Measurements from ENCODE around the gene CBX3.
A peak's percentile ranks its signal among the peaks of the same experiment; 100 is the strongest.
"Not testable (repeated sequence)": the region's sequence is repeated elsewhere in the genome, so short reads cannot be mapped to it uniquely, and the experiment has no call there.

CBX3 gene

GRCh38 chr7:26193432-26194207 lies 7.9 kb upstream of the CBX3 start:
- DNase-seq (ENCODE audit: insufficient read length, low spot score): no peak
- no peak for FAIRE-seq

DNA sequence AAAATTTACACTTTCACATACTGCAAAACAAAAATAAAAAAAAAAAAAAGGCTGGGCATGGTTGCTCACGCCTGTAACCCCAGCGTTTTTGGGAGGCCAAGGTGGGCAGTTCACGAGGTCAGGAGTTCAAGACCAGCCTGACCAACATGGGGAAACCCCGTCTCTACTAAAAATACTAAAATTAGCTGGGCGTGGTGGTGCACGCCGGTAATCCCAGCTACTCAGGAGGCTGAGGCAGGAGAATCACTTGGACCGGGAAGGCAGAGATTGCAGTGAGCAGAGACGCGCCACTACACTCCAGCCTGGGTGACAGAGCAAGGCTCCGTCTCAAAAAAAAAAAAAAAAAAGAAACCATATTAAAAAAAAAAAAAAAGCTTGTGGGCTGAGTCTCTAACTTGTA lies 6.8 kb upstream of the CBX3 start:
- DNase-seq (ENCODE audit: insufficient read length, low spot score); FAIRE-seq: not testable (repeated sequence)

More at GRCh38 chr7:26193432-26194207, 7.9 kb upstream of the CBX3 start:
- TF ChIP-seq POLR2A (IDR thresholded peaks at IDR 0.05; ENCODE audit: low read depth, low read length): no peak; the same call in 1 of the 2 replicates
- peak; percentile 58 for TF ChIP-seq SPI1 (IDR thresholded peaks at IDR 0.05; ENCODE audit: low read depth, low read length)

GRCh38 chr7:26195182-26195581 lies 6.4 kb upstream of the CBX3 start:
- DNase-seq (ENCODE audit: insufficient read length, low spot score) (no peak), FAIRE-seq (peak; percentile 9)
- TF ChIP-seq POU2F2 (IDR thresholded peaks at IDR 0.05; ENCODE audit: low read depth, low read length): no peak
- TF ChIP-seq PAX5 (IDR thresholded peaks at IDR 0.05; ENCODE audit: insufficient read depth, low read length, severe bottlenecking): no peak
- TF ChIP-seq TAF1 (IDR thresholded peaks at IDR 0.05; ENCODE audit: low read depth, low read length): no peak
- no peak for TF ChIP-seq POLR2AphosphoS5 (IDR thresholded peaks at IDR 0.05; ENCODE audit: low read depth, low read length)
- TF ChIP-seq SPI1 (IDR thresholded peaks at IDR 0.05; ENCODE audit: low read depth, low read length): no peak
- TF ChIP-seq POLR2A (IDR thresholded peaks at IDR 0.05; ENCODE audit: low read depth, low read length): no peak

GRCh38 chr7:26195867-26196657 lies 5.5 kb upstream of the CBX3 start:
- DNase-seq (ENCODE audit: insufficient read length, low spot score) (no peak), FAIRE-seq (no peak)
- no peak; the same call in none of the 2 replicates for TF ChIP-seq POLR2A (IDR thresholded peaks at IDR 0.05; ENCODE audit: low read depth, low read length)
- no peak for TF ChIP-seq SPI1 (IDR thresholded peaks at IDR 0.05; ENCODE audit: low read depth, low read length)
- TF ChIP-seq PAX5 (IDR thresholded peaks at IDR 0.05; ENCODE audit: insufficient read depth, low read length, severe bottlenecking): no peak
- no peak; the same call in 1 of the 2 replicates for TF ChIP-seq POLR2AphosphoS5 (IDR thresholded peaks at IDR 0.05; ENCODE audit: low read depth, low read length)
- TF ChIP-seq TAF1 (IDR thresholded peaks at IDR 0.05; ENCODE audit: low read depth, low read length): no peak
- no peak for TF ChIP-seq POU2F2 (IDR thresholded peaks at IDR 0.05; ENCODE audit: low read depth, low read length)

GRCh38 chr7:26197153-26198115 lies 4.1 kb upstream of the CBX3 start:
- no peak for DNase-seq (ENCODE audit: insufficient read length, low spot score)
- TF ChIP-seq PAX5 (IDR thresholded peaks at IDR 0.05; ENCODE audit: insufficient read depth, low read length, severe bottlenecking) (no peak), POU2F2 (IDR thresholded peaks at IDR 0.05; ENCODE audit: low read depth, low read length) (no peak), POLR2A (IDR thresholded peaks at IDR 0.05; ENCODE audit: low read depth, low read length) (no peak; the same call in 1 of the 2 replicates), SPI1 (IDR thresholded peaks at IDR 0.05; ENCODE audit: low read depth, low read length) (peak; percentile 69)
- no peak for FAIRE-seq

DNA sequence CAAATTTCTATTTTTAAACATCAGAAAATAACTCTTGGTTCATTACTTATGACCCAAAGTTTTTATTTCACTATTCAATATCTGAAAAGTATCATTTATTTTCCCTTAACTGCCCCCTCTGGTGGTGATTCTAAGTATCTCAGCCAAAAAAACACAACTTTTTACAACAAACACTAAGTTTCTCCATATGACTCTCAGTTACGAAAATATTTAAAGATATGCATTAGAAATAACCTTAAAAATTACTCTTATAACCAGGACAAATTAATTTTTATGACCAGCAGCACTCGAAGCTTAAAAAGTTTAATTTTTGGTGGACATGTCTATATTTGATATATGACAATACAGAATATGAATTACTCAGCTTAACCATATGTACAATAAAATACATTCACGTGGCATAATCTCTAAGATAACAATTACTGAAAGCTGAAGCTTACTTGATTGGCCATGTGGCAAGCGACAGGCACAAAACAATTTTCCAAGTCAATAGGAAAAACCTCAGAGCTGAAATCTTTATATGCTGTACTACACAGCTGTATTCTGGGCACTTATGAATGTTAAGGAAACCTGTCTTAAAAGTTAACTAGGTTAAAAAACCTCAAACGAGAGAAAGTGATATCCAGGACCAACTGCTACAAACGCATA lies 3.3 kb upstream of the CBX3 start:
- no peak for FAIRE-seq
- no peak for DNase-seq (ENCODE audit: insufficient read length, low spot score)
- no peak for TF ChIP-seq TAF1 (IDR thresholded peaks at IDR 0.05; ENCODE audit: low read depth, low read length)
- TF ChIP-seq SPI1 (IDR thresholded peaks at IDR 0.05; ENCODE audit: low read depth, low read length): no peak
- no peak for TF ChIP-seq POLR2A (IDR thresholded peaks at IDR 0.05; ENCODE audit: low read depth, low read length)
- TF ChIP-seq POU2F2 (IDR thresholded peaks at IDR 0.05; ENCODE audit: low read depth, low read length): no peak
- TF ChIP-seq POLR2AphosphoS5 (IDR thresholded peaks at IDR 0.05; ENCODE audit: low read depth, low read length): no peak
- no peak for TF ChIP-seq PAX5 (IDR thresholded peaks at IDR 0.05; ENCODE audit: insufficient read depth, low read length, severe bottlenecking)

DNA sequence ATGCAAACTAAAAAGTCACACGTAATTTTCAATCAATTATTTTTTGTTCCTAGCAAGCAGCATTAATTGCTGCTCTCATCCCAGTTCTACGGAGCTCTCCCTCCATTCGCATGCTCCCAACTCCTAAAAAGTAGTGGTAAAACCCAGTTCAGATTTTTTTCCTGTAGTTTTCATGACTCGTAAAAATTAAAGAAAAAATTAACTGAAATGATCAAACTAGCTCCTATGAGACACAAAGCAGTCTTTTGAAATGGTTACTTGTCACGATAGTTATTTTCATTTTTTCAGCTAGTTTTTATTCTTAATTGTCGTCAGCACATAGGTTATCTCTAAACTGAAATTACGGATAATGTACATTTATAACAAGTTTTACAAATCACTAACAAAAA lies 2.8 kb upstream of the CBX3 start:
- no peak for TF ChIP-seq SPI1 (IDR thresholded peaks at IDR 0.05; ENCODE audit: low read depth, low read length)
- FAIRE-seq (no peak), DNase-seq (ENCODE audit: insufficient read length, low spot score) (no peak)

DNA sequence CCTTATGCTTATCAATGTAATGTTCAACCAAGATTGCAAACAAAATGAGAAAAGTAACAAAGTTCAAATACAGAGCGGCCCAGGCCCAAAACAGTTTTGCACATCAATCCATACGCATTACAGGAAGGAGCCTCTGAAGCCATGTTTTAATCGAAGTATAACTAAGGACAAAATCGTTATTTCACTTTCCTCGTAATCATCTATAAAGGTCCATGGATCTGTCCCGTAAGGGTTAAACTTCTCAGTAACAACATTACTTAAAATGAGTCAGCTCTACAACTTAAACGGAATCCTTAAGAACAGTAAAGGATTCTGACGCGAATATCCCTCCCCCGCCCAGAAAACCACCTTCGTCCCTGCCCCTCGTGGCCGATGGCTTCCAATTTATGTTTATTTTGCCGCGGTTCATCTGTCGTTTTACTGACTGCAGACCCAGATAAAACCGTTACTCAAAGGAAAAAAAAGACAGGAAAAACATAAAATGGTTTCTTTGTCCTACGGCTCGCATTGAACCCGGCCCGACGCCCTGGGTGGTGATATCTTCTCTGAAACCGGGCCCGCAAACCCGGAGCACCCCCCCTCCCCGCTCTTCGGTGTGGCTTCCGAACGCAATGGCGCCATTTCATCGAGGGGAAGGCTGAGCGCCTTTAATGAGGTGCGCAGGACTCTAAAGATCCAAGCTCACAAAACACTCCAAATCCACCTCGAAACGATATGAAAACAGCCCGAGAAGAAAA lies 2.1 kb upstream of the CBX3 start:
- no peak for TF ChIP-seq PAX5 (IDR thresholded peaks at IDR 0.05; ENCODE audit: insufficient read depth, low read length, severe bottlenecking)
- 0 out of 2 replicates have a peak, but pooled peaks have one; percentile 23 for TF ChIP-seq TAF1 (IDR thresholded peaks at IDR 0.05; ENCODE audit: low read depth, low read length)
- TF ChIP-seq POLR2AphosphoS5 (IDR thresholded peaks at IDR 0.05; ENCODE audit: low read depth, low read length): 0 out of 2 replicates have a peak, but pooled peaks have one; percentile 11
- FAIRE-seq (no peak), DNase-seq (ENCODE audit: insufficient read length, low spot score) (no peak)

DNA sequence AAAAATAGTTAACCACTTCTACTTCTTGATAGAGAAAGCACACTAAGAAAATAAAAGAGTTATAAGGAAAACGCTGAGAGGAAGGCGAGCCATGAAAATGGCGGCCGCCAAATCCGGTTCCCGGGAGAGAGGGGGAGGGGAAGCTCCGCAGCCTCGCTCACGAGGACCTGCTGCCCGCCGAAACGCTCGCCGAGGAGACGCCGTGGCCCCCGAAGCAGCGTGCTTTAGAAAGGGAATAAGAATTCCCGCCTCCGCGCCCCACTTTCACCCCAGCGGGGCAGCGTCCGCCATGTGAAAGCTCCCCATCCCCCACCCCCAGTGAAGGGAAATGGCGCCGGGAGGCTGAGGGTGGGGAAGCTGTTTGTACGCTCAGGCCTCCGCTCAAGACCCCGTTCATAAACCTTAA lies 1.5 kb upstream of the CBX3 start:
- no peak for DNase-seq (ENCODE audit: insufficient read length, low spot score)
- FAIRE-seq: no peak

More for the DNA sequence above, 1.5 kb upstream of the CBX3 start:
- TF ChIP-seq TAF1 (IDR thresholded peaks at IDR 0.05; ENCODE audit: low read depth, low read length) (no peak), SPI1 (IDR thresholded peaks at IDR 0.05; ENCODE audit: low read depth, low read length) (no peak), PAX5 (IDR thresholded peaks at IDR 0.05; ENCODE audit: insufficient read depth, low read length, severe bottlenecking) (no peak), POLR2AphosphoS5 (IDR thresholded peaks at IDR 0.05; ENCODE audit: low read depth, low read length) (no peak), POLR2A (IDR thresholded peaks at IDR 0.05; ENCODE audit: low read depth, low read length) (no peak), POU2F2 (IDR thresholded peaks at IDR 0.05; ENCODE audit: low read depth, low read length) (no peak)
